GM12875 (cell line): ENCODE data around the gene UCP3.

ENCODE experiments used
- H3K4me3 ChIP-seq: one replicate; pipeline ENCODE4 v1.5.1; 2011; ENCODE audit warnings: low read depth, low read length, control low read depth
- TF ChIP-seq, protein P1 (sequence below): IDR thresholded peaks from 2 replicates; pipeline ENCODE4 v1.5.1; 2011; ENCODE audit warnings: low read depth, mild to moderate bottlenecking, control low read depth, inconsistent platforms, low read length, moderate library complexity, borderline replicate concordance; ENCODE audit not compliant: insufficient read depth

Gene UCP3

DNA sequence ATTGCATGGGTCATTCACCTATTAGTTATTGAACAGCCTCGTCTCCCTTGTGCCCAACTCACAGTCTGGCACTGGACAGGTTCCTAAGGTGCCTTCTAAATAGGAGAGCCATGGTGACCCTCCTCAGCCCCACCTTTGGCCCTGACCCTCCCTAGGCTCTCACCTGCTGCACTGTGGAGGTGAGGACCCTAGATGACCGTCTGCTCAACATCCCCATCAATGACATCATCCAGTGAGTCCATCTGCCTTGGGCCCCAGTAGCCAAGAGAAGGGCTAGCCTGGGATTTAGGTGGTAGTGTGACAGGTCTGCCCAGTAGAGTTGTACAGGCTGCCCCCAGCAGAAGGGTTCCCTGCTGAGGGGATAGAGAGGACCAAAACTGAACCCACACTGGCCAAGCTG is 39.8 kb downstream of the UCP3 start:
- TF ChIP-seq, protein P1, sequence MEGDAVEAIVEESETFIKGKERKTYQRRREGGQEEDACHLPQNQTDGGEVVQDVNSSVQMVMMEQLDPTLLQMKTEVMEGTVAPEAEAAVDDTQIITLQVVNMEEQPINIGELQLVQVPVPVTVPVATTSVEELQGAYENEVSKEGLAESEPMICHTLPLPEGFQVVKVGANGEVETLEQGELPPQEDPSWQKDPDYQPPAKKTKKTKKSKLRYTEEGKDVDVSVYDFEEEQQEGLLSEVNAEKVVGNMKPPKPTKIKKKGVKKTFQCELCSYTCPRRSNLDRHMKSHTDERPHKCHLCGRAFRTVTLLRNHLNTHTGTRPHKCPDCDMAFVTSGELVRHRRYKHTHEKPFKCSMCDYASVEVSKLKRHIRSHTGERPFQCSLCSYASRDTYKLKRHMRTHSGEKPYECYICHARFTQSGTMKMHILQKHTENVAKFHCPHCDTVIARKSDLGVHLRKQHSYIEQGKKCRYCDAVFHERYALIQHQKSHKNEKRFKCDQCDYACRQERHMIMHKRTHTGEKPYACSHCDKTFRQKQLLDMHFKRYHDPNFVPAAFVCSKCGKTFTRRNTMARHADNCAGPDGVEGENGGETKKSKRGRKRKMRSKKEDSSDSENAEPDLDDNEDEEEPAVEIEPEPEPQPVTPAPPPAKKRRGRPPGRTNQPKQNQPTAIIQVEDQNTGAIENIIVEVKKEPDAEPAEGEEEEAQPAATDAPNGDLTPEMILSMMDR, result no peak
- no peak overlapping the region for H3K4me3 ChIP-seq

DNA sequence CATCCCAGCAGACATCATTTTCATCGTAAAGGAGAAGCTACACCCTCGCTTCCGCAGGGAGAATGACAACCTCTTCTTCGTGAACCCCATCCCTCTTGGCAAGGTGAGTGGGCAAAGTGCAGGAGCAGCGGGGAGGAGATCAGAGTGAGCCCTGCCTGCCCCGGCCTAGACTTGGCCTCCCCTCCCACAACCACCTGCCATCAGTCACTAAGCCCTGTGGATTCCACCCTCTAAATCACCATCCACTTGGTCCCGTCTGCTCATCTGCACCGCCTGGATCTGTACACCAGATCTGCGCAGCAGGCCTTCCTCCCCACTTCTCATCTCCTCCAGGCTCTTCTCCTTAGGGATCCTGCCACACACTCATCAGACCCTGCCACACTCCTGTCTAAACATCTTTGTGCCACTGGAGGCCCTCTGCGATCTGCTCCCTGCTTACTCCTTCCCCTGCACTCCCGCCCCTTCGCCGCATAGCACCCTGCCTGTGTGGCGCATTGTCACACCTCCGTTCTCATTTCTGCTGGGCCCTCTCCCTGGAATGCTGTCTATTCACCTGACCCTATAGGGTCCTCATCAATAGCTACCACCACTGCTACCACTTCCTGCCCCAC is 40.4 kb downstream of the UCP3 start:
- no peak overlapping the region for H3K4me3 ChIP-seq
- TF ChIP-seq, protein P1, result no peak

DNA sequence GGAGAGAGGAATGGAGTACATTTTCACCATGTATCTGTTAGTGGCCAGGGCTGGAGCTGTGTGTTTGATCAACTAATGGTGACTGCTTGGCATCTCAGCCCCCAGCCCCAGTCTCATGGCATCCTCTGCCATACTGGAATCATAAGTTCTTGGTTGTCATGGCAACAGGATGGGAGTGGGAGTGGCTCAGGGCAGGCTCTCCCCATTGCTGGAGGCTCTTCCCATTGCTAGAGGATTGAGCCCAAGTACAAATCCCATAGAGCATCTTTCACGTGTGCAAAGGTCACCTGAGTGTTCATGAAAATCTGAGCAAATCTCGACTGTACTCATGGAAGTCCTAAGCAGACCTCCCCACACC is 43.1 kb downstream of the UCP3 start:
- TF ChIP-seq, protein P1, result no peak

DNA sequence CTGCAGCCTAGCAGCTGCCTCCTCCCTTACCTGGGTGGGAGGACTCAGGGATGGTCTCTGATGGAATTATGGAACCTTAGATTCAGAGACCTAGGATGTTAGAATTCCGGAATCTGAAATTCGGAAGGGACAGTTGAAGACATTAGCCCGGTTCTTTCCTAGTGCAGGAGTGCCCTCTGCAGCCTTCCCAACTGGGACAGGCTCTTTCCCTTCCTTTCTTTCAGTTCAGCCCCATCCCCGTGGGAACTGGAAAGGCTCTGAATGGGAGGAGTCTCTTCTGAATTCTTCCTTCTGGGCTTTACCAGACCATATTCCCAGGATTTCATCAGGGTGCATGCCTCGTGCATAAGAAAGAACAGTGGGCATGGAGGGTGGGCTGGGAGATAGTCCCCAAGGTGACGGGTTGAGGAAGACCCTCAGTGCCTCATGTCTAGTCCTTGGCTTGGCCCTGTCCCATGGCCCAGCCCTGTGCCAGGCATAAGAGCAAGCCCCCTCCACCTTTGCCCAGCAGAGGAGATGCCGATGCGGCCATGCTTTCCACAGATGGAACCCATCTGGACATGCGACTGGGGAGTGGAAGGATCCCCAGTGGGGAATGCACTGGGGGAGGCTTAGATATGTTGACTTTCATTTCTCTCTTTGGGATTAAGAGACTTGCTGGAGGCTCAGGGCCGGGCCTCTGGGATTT is 43.7 kb downstream of the UCP3 start:
- no peak overlapping the region for H3K4me3 ChIP-seq

More for the DNA sequence above, 43.1 kb downstream of the UCP3 start:
- no peak overlapping the region for H3K4me3 ChIP-seq

DNA sequence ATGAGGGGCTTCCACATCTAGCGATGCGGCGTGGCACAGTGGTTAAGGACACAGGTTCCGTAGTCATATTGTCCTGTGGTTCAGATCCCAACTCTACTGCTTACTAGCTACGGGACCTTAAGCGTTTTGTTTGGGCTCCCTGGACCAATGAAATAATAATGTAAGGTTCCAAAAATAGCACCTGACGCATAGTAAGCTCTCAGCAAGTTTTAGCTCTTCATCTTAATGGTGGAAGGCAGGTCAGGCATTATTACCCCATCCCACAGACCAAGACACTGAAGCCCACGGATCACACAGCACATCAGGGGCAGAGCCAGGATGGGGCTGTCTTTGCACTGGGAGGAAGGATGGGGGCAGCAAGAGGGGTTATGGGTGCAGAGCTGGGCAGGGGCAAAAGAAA is 45.0 kb downstream of the UCP3 start:
- H3K4me3 ChIP-seq, result no peak overlapping the region
- TF ChIP-seq, protein P1, result no peak

More for the DNA sequence above, 43.7 kb downstream of the UCP3 start:
- TF ChIP-seq, protein P1, result no peak

DNA sequence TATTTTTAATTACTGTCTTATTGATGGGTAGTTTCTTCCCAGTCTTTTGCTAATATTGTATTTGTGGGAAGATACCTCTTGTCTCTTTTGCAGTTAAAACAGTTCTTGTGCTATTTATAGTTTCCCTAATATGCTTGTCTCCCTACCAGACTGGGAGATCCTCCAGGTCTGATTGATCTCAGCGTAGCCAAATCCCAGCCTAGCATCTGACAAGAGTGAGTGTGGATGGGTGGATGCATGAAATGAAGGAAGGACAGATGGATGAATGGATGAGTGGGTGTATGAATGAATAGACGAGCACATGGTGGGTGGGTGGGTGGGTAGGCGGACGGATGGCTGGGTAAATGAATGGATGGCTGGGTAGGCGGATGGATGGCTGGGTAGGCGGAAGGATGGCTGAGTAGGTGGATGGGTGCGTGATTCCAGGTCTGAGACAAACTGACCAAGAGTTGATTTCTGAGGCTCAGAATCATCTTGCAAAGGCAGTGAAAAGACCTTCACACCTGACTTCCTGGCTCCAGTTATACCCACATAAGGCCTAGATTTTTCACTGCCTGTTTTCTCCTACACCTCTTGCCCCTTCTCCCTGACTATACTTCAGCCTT is 46.7 kb downstream of the UCP3 start:
- H3K4me3 ChIP-seq, result no peak overlapping the region
- TF ChIP-seq, protein P1, result no peak

DNA sequence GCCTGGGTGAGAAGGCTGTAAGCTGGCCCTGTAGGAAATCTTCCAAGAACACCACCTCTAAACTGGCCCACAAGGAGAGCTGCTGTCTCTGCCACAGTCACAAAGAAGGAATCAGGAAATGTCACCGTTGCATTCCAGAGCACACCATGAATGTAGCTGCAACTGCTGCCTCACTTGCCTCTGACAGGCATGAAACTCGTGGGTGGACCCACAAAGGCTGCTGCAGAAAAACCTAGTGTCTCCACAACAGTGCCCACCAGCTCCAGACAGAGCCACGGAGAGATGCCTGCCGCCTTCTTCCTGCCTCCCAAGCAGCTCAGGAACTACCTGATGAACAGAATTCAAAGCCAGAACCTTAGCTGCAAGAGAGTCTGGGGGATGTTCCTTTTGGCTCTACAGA is 47.6 kb downstream of the UCP3 start:
- H3K4me3 ChIP-seq, result no peak overlapping the region
- TF ChIP-seq, protein P1, result no peak
